Fibroblast of lung (primary cell): ENCODE data around the gene TMEM123. TPM values are rescaled to one million over a fixed set of nuclear protein-coding genes. Genes with fewer than 3 reads are reported as not detected.

ENCODE experiments used
- DNase-seq, 2 donors: peaks; one replicate each; pipeline versions ENCODE4 v3.0.0 to v3.0.0-alpha.2; 2010; ENCODE audit warnings: low read depth in 2 of 2
- H2AFZ ChIP-seq: 2 replicates; pipeline ENCODE4 v1.5.1; 2012; ENCODE audit warnings: low read length, control low read depth, inconsistent platforms
- H3K27ac ChIP-seq: 2 replicates; pipeline ENCODE4 v1.5.1; 2011; ENCODE audit warnings: low read length, control low read depth; ENCODE audit not compliant: insufficient read depth
- H3K27me3 ChIP-seq: 2 replicates; pipeline ENCODE4 v1.5.1; 2011; ENCODE audit warnings: mild to moderate bottlenecking, low read length; ENCODE audit not compliant: control insufficient read depth, insufficient read depth
- H3K36me3 ChIP-seq: 2 replicates; pipeline ENCODE4 v1.5.1; 2011; ENCODE audit warnings: low read length; ENCODE audit not compliant: control insufficient read depth, insufficient read depth
- H3K4me1 ChIP-seq: 2 replicates; pipeline ENCODE4 v1.5.1; 2011; ENCODE audit warnings: low read length; ENCODE audit not compliant: control insufficient read depth, insufficient read depth; ENCODE audit errors: extremely low read depth
- H3K4me2 ChIP-seq: 2 replicates; pipeline ENCODE4 v1.5.1; 2011; ENCODE audit warnings: low read length, control low read depth; ENCODE audit not compliant: insufficient read depth; ENCODE audit errors: extremely low read depth
- H3K4me3 ChIP-seq, 4 experiments: fragments of 200-600 bp in 1 of 4; sonication (generic) in 1 of 4; replicated peaks in 1 of 4; 2 replicates each; pipeline ENCODE4 v1.5.1; 2011 to 2016; ENCODE audit warnings: low read length in 4 of 4, low read depth in 3 of 4, mild to moderate bottlenecking in 3 of 4, control low read depth in 2 of 4, inconsistent platforms in 1 of 4, mixed read lengths in 1 of 4; ENCODE audit not compliant: insufficient read depth in 1 of 4; ENCODE audit errors: control extremely low read depth in 1 of 4
- H3K79me2 ChIP-seq: 2 replicates; pipeline ENCODE4 v1.5.1; 2012; ENCODE audit warnings: mild to moderate bottlenecking, low read length, inconsistent platforms; ENCODE audit not compliant: control insufficient read depth, insufficient read depth
- H3K9ac ChIP-seq: 2 replicates; pipeline ENCODE4 v1.5.1; 2011; ENCODE audit warnings: mild to moderate bottlenecking, low read length, control low read depth; ENCODE audit not compliant: insufficient read depth
- H3K9me3 ChIP-seq: 2 replicates; pipeline ENCODE4 v1.5.1; 2012; ENCODE audit warnings: low read depth, low read length; ENCODE audit not compliant: control insufficient read depth, insufficient read depth
- H4K20me1 ChIP-seq: 2 replicates; pipeline ENCODE4 v1.5.1; 2011; ENCODE audit warnings: low read length; ENCODE audit not compliant: control insufficient read depth, insufficient read depth; ENCODE audit errors: extremely low read depth
- EZH2 ChIP-seq: IDR thresholded peaks from 2 replicates; pipeline ENCODE4 v1.5.1; 2012; ENCODE audit warnings: low read length, control low read depth, mild to moderate bottlenecking; ENCODE audit errors: missing control alignments
- polyA plus RNA-seq, 2 donors: library from polyadenylated mRNA; depleted of rRNA in 1 of 2; stranded (reverse) in 1 of 2; unstranded in 1 of 2; fragments of >200 nt; gene quantifications; 2 replicates each; pipeline ENCODE4 v1.2.1, GENCODE V29; 2011 to 2012; ENCODE audit warnings: missing spikeins in 1 of 2
- total RNA-seq: library from RNA; depleted of rRNA; stranded (reverse); fragments of >200 nt; gene quantifications from 2 replicates; pipeline ENCODE4 v1.2.1, GENCODE V29; 2014
- TF ChIP-seq, protein P1 (sequence below), 2 donors: IDR thresholded peaks in 1 of 2; conservative IDR thresholded peaks in 1 of 2; 1 replicate in 1 of 2; 2 replicates in 1 of 2; pipeline ENCODE4 v1.5.1; 2011 to 2012; ENCODE audit warnings: low read length in 2 of 2, control low read depth in 1 of 2, inconsistent platforms in 1 of 2, low read depth in 1 of 2, mild to moderate bottlenecking in 1 of 2

Gene TMEM123
- total and polyA plus RNA-seq, 2 donors (not counting 1 experiment from before 2014, with no cell fraction given), result 127 to 355 TPM

DNA sequence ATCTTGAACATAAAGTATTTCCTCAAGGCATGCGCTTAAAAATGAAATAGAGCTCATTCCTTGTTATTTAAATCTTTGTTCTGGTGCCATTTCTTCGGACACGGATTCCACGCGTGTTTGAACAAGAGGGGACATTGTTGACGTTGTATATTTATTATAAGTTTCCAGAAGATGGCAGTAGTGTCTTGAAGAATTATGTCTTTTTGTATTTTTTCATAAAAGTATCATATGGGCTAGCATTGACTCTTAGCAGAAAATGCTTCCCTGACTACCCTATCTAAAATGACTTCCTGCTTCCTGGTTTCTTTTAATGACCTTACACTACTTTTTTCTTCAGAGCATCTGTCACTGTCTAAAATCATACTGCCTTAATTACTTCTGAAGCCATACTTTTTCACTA lies 85.2 kb downstream of the TMEM123 start:
- H2AFZ ChIP-seq, result no peak overlapping the region
- no peak overlapping the region for H3K4me2 ChIP-seq
- no peak overlapping the region for H3K9ac ChIP-seq
- no peak for TF ChIP-seq EZH2
- TF ChIP-seq, protein P1, sequence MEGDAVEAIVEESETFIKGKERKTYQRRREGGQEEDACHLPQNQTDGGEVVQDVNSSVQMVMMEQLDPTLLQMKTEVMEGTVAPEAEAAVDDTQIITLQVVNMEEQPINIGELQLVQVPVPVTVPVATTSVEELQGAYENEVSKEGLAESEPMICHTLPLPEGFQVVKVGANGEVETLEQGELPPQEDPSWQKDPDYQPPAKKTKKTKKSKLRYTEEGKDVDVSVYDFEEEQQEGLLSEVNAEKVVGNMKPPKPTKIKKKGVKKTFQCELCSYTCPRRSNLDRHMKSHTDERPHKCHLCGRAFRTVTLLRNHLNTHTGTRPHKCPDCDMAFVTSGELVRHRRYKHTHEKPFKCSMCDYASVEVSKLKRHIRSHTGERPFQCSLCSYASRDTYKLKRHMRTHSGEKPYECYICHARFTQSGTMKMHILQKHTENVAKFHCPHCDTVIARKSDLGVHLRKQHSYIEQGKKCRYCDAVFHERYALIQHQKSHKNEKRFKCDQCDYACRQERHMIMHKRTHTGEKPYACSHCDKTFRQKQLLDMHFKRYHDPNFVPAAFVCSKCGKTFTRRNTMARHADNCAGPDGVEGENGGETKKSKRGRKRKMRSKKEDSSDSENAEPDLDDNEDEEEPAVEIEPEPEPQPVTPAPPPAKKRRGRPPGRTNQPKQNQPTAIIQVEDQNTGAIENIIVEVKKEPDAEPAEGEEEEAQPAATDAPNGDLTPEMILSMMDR (conservative IDR thresholded peaks at IDR 0.05 in 1 of 2, IDR thresholded peaks at IDR 0.05 in 1 of 2; ENCODE audit: low read depth in 1 of 2, low read length in 2 of 2), result peak in 1 of 2 donors; percentile 21
- DNase-seq, result peak; percentile 7 to 47
- H3K27ac ChIP-seq, result no peak overlapping the region
- no peak overlapping the region for H3K4me3 ChIP-seq
- no peaks in the 10 kb centered on the region for H3K27me3 ChIP-seq
- H3K36me3 ChIP-seq, result peaks cover under 1% of the 10 kb centered on the region
- peaks cover 11% of the 10 kb centered on the region for H3K79me2 ChIP-seq
- no peaks in the 10 kb centered on the region for H3K9me3 ChIP-seq
- no peaks in the 10 kb centered on the region for H3K4me1 ChIP-seq
- H4K20me1 ChIP-seq, result no peaks in the 10 kb centered on the region

DNA sequence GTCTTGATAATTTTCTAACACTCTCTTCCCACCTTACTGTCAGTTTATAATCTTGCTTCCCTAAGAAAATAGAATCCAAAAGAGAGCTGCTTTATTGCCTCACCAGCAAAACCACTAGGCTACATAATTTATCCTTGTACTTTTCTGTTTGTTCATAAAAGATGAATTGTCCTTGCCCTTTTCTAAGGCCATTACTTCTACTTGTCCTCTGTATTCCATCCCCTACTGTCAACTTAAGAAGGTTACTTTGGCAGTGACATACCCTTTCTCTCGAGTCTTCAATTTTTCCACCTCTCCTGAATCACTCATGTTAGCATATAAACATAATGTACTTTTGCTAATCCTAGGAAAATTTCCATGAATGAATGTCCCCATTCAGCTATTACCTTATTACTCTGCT lies 87.6 kb downstream of the TMEM123 start:
- peaks cover 29% of the 10 kb centered on the region for H3K79me2 ChIP-seq
- H3K9me3 ChIP-seq, result no peaks in the 10 kb centered on the region
- DNase-seq, result no peak
- H3K4me2 ChIP-seq, result no peak overlapping the region
- no peaks in the 10 kb centered on the region for H3K27me3 ChIP-seq
- no peak overlapping the region for H2AFZ ChIP-seq
- H3K9ac ChIP-seq, result no peak overlapping the region
- H4K20me1 ChIP-seq, result no peaks in the 10 kb centered on the region
- no peak overlapping the region for H3K27ac ChIP-seq
- TF ChIP-seq EZH2, result no peak
- TF ChIP-seq, protein P1 (conservative IDR thresholded peaks at IDR 0.05 in 1 of 2, IDR thresholded peaks at IDR 0.05 in 1 of 2; ENCODE audit: low read depth in 1 of 2, low read length in 2 of 2), result no peak
- peaks cover 3% of the 10 kb centered on the region for H3K4me1 ChIP-seq
- H3K36me3 ChIP-seq, result peaks cover 9% of the 10 kb centered on the region
- H3K4me3 ChIP-seq, result no peak overlapping the region

DNA sequence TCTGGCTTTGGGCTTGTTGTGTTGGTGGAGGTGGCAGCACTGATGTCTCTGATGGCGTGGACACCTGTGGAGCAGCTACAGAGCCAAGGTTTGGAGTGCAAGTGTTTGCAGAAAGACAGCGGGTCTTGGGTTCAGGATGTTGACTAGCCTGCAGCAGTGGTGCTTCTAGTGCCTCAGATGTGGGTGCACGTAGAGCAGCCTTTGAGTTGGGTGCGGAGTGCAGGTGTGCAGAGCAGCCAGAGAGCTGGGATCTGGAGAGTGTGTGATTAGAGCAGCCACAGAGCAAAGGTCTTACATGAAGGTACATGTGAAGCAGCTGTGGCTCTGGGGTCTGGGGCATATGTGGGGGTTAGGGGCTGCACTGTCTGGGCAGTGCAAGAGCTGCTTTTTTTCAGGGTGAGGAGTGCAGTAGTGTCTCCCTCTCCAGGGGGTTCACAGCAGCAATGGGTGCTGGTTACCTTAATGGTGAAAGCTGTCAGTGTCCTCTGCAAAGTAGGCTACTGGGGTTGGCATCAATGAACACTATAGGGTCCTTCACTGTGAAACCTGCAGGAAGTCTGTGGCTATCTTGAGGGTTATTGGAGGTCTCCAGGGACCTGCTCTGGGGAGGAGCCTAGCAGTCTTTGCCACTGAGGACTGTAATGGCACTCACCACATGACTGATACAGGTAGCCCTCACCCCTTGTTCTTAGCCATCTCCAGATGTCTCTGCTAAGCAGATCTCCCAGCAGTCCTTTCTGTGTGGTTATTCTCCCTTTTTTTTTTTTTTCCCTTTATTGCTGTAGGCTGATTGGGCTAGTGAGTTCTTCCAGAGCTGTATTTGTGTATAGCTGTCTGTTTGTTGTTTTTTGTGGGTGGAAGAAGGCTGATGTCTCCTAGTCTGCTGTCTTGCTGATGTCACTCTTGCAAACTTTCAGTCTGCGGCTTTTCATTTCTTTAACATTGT lies 91.2 kb downstream of the TMEM123 start:
- Histone ChIP-seq H3K36me3 (peaks cover 9% of the 10 kb centered on the region), H3K9me3 (no peaks in the 10 kb centered on the region), H3K27me3 (no peaks in the 10 kb centered on the region), H3K4me2 (peak overlapping the region; percentile 13), H3K4me1 (peaks cover 3% of the 10 kb centered on the region), H4K20me1 (no peaks in the 10 kb centered on the region), H3K9ac (no peak overlapping the region), H3K27ac (peak overlapping the region; percentile 39), H3K79me2 (peaks cover 51% of the 10 kb centered on the region), H2AFZ (no peak overlapping the region), H3K4me3 (no peak overlapping the region)
- TF ChIP-seq EZH2, result no peak
- TF ChIP-seq, protein P1 (conservative IDR thresholded peaks at IDR 0.05 in 1 of 2, IDR thresholded peaks at IDR 0.05 in 1 of 2; ENCODE audit: low read depth in 1 of 2, low read length in 2 of 2), result no peak
- DNase-seq, result no peak
